ENCODE measurements around the gene PHLDA2.
A peak's percentile ranks its signal among the peaks of the same experiment; 100 is the strongest.

PHLDA2 gene

DNA sequence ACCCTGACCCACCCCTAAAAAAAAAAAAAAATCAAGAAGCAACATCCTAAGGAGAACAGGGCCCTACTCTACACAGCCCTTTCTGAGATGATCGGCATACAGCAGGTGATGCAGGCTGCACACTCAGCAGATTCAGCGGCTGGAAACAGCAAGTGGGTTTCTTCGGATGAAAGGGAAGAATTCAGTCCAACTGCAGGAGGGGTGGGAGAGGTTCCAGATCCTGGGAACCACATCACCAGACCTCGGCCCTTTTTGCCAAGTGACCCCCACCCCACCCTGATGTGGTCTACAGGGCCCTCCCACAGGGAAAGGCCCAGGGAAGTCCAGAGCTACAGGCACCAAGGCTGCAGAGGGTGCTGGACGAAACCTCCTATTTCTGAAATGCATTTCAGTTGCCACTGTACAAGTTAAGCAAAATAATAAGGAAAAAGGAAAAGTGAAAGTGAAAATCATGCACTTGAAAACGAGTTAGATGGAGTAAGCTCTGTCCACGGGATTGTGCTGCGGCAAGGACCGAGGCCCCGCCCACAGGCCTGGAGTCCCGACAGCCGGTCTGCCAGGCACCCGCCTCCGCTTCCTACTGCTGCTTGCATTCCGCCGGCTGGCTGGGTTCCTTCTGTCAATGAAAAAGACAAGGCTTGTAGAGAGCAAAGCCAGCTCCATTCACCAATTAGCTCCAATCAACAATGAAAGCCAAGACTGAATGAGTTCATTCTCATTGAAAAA lies 16.0 kb upstream of the PHLDA2 start:
- Histone ChIP-seq H3K14ac (ENCODE audit: low read length) (no peak overlapping the region), H2BK15ac (ENCODE audit: low read length) (no peak overlapping the region), H2AK5ac (ENCODE audit: low read depth, low read length) (no peak overlapping the region), H3K4me1 (ENCODE audit: control insufficient read depth in 2 of 2, insufficient read depth in 1 of 2, low read depth in 1 of 2, low read length in 2 of 2) (peaks cover 0 to 10% of the 10 kb centered on the region in 2 donors), H3K4me2 (ENCODE audit: insufficient read depth, low read length, poor library complexity, severe bottlenecking) (no peak overlapping the region), H2BK120ac (ENCODE audit: low read depth, low read length) (no peak overlapping the region), H3K27ac (replicated peaks; ENCODE audit: low read length) (no peak overlapping the region), H3K18ac (ENCODE audit: low read length) (peak overlapping the region; percentile 7), H3K9me3 (replicated peaks in 1 of 2; ENCODE audit: control insufficient read depth in 2 of 2, insufficient read depth in 1 of 2, low read depth in 1 of 2, low read length in 2 of 2) (peaks cover 0 to 1% of the 10 kb centered on the region in 2 donors), H2BK5ac (ENCODE audit: low read length) (no peak overlapping the region), H4K91ac (ENCODE audit: low read depth, low read length, poor library complexity) (no peak overlapping the region), H3K27me3 (ENCODE audit: control insufficient read depth in 3 of 3, insufficient read depth in 3 of 3, low read depth in 1 of 3, low read length in 3 of 3) (no peaks in the 10 kb centered on the region), H2AFZ (ENCODE audit: low read length) (no peak overlapping the region), H3K79me1 (ENCODE audit: low read depth, low read length) (no peaks in the 10 kb centered on the region), H4K8ac (ENCODE audit: low read depth, low read length) (no peak overlapping the region), H2BK12ac (ENCODE audit: low read length) (no peak overlapping the region), H3K9ac (ENCODE audit: low read depth, low read length, poor library complexity) (no peak overlapping the region), H3K4me3 (ENCODE audit: low read length in 2 of 2) (no peak overlapping the region), H3K36me3 (replicated peaks in 1 of 2; ENCODE audit: control insufficient read depth in 2 of 2, insufficient read depth in 2 of 2, low read length in 2 of 2) (peaks cover 29 to 72% of the 10 kb centered on the region in 2 donors), H3K4ac (ENCODE audit: low read length) (no peak overlapping the region), H3K23ac (ENCODE audit: low read depth, low read length, poor library complexity) (no peak overlapping the region)
- DNase-seq (ENCODE audit: low spot score), result peak; percentile 54
- no CpG with 5 or more reads among the region's 16 CpGs for WGBS, 2 donors (ENCODE audit: extremely low coverage in 2 of 2, insufficient read length in 2 of 2, insufficient replicate concordance in 1 of 2)

DNA sequence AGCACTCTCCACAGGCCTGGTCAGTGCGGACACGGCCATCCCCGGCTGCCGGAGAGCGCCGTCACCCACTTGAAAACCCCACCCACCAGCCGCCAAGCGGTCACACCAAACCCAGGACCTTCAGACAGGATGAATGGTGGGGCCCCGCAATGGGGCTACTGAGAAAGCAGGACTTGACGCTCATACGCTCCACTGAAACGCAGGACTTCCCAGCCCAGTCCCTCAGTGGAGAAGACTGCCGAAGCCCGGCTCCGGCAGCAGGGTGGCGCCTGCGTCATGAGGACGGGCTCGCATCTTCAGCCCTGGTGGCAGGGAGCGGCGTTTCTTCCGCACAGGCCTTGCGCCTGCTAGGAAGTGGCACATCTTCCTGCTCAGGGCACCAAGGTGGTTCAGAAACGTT lies 15.3 kb upstream of the PHLDA2 start:
- no peak overlapping the region for H3K4me2 ChIP-seq (ENCODE audit: insufficient read depth, low read length, poor library complexity, severe bottlenecking)
- no peak overlapping the region for H2BK12ac ChIP-seq (ENCODE audit: low read length)
- H3K14ac ChIP-seq (ENCODE audit: low read length), result no peak overlapping the region
- H3K4me3 ChIP-seq (ENCODE audit: low read length in 2 of 2), result no peak overlapping the region
- H3K18ac ChIP-seq (ENCODE audit: low read length), result no peak overlapping the region
- peak overlapping the region; percentile 47 for H3K23ac ChIP-seq (ENCODE audit: low read depth, low read length, poor library complexity)
- no peak overlapping the region for H2AFZ ChIP-seq (ENCODE audit: low read length)
- no CpG with 5 or more reads among the region's 24 CpGs for WGBS, 2 donors (ENCODE audit: extremely low coverage in 2 of 2, insufficient read length in 2 of 2, insufficient replicate concordance in 1 of 2)
- no peak overlapping the region for H2BK5ac ChIP-seq (ENCODE audit: low read length)
- H3K36me3 ChIP-seq (replicated peaks in 1 of 2; ENCODE audit: control insufficient read depth in 2 of 2, insufficient read depth in 2 of 2, low read length in 2 of 2), result peaks cover 23 to 65% of the 10 kb centered on the region in 2 donors
- H3K27me3 ChIP-seq (ENCODE audit: control insufficient read depth in 3 of 3, insufficient read depth in 3 of 3, low read depth in 1 of 3, low read length in 3 of 3), result no peaks in the 10 kb centered on the region
- no peak overlapping the region for H3K4ac ChIP-seq (ENCODE audit: low read length)
- peaks cover 2 to 3% of the 10 kb centered on the region in 2 donors for H3K9me3 ChIP-seq (replicated peaks in 1 of 2; ENCODE audit: control insufficient read depth in 2 of 2, insufficient read depth in 1 of 2, low read depth in 1 of 2, low read length in 2 of 2)
- H4K8ac ChIP-seq (ENCODE audit: low read depth, low read length), result no peak overlapping the region
- no peaks in the 10 kb centered on the region for H3K79me1 ChIP-seq (ENCODE audit: low read depth, low read length)
- H4K91ac ChIP-seq (ENCODE audit: low read depth, low read length, poor library complexity), result no peak overlapping the region
- H2BK15ac ChIP-seq (ENCODE audit: low read length), result no peak overlapping the region
- no peak overlapping the region for H3K9ac ChIP-seq (ENCODE audit: low read depth, low read length, poor library complexity)
- no peak overlapping the region for H3K27ac ChIP-seq (replicated peaks; ENCODE audit: low read length)
- H2AK5ac ChIP-seq (ENCODE audit: low read depth, low read length), result no peak overlapping the region
- peaks cover 0 to 10% of the 10 kb centered on the region in 2 donors for H3K4me1 ChIP-seq (ENCODE audit: control insufficient read depth in 2 of 2, insufficient read depth in 1 of 2, low read depth in 1 of 2, low read length in 2 of 2)
- H2BK120ac ChIP-seq (ENCODE audit: low read depth, low read length), result no peak overlapping the region
- DNase-seq (ENCODE audit: low spot score), result no peak

DNA sequence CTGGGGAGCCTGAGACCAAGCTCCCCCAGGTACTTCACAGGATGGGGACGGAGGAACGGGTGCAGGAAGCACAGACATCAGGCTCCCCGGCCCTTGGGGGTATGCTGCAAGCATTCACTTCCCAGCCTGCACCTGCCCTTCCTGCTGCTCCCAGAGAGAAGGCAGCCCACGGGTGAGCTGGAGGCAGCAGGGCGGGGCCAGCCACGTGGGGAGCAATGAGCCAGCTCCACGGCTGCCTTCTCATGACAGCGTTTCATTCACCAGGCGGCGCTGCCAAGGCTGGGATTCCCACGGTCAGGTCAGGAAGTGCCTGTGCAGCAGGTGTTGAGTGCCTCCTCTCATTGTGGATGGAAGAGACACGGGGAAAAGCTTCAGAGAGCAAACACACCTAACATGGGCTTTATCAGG lies 14.5 kb upstream of the PHLDA2 start:
- no peak overlapping the region for H2BK15ac ChIP-seq (ENCODE audit: low read length)
- H3K36me3 ChIP-seq (replicated peaks in 1 of 2; ENCODE audit: control insufficient read depth in 2 of 2, insufficient read depth in 2 of 2, low read length in 2 of 2), result peaks cover 19 to 57% of the 10 kb centered on the region in 2 donors
- no peak overlapping the region for H2BK120ac ChIP-seq (ENCODE audit: low read depth, low read length)
- H2AK5ac ChIP-seq (ENCODE audit: low read depth, low read length), result no peak overlapping the region
- H4K8ac ChIP-seq (ENCODE audit: low read depth, low read length), result no peak overlapping the region
- no peak overlapping the region for H3K9ac ChIP-seq (ENCODE audit: low read depth, low read length, poor library complexity)
- peak overlapping the region; percentile 16 for H3K23ac ChIP-seq (ENCODE audit: low read depth, low read length, poor library complexity)
- H3K14ac ChIP-seq (ENCODE audit: low read length), result no peak overlapping the region
- H4K91ac ChIP-seq (ENCODE audit: low read depth, low read length, poor library complexity), result no peak overlapping the region
- H2BK5ac ChIP-seq (ENCODE audit: low read length), result no peak overlapping the region
- H3K27ac ChIP-seq (replicated peaks; ENCODE audit: low read length), result no peak overlapping the region
- H2AFZ ChIP-seq (ENCODE audit: low read length), result no peak overlapping the region
- H3K4me3 ChIP-seq (ENCODE audit: low read length in 2 of 2), result no peak overlapping the region
- H3K79me1 ChIP-seq (ENCODE audit: low read depth, low read length), result no peaks in the 10 kb centered on the region
- H2BK12ac ChIP-seq (ENCODE audit: low read length), result no peak overlapping the region
- H3K9me3 ChIP-seq (replicated peaks in 1 of 2; ENCODE audit: control insufficient read depth in 2 of 2, insufficient read depth in 1 of 2, low read depth in 1 of 2, low read length in 2 of 2), result peaks cover 6 to 11% of the 10 kb centered on the region in 2 donors
- no peaks in the 10 kb centered on the region for H3K27me3 ChIP-seq (ENCODE audit: control insufficient read depth in 3 of 3, insufficient read depth in 3 of 3, low read depth in 1 of 3, low read length in 3 of 3)
- H3K4me2 ChIP-seq (ENCODE audit: insufficient read depth, low read length, poor library complexity, severe bottlenecking), result no peak overlapping the region
- H3K4me1 ChIP-seq (ENCODE audit: control insufficient read depth in 2 of 2, insufficient read depth in 1 of 2, low read depth in 1 of 2, low read length in 2 of 2), result peaks cover 0 to 10% of the 10 kb centered on the region in 2 donors
- no CpG with 5 or more reads among the region's 12 CpGs for WGBS, 2 donors (ENCODE audit: extremely low coverage in 2 of 2, insufficient read length in 2 of 2, insufficient replicate concordance in 1 of 2)
- no peak overlapping the region for H3K18ac ChIP-seq (ENCODE audit: low read length)
- no peak overlapping the region for H3K4ac ChIP-seq (ENCODE audit: low read length)
- DNase-seq (ENCODE audit: low spot score), result no peak

DNA sequence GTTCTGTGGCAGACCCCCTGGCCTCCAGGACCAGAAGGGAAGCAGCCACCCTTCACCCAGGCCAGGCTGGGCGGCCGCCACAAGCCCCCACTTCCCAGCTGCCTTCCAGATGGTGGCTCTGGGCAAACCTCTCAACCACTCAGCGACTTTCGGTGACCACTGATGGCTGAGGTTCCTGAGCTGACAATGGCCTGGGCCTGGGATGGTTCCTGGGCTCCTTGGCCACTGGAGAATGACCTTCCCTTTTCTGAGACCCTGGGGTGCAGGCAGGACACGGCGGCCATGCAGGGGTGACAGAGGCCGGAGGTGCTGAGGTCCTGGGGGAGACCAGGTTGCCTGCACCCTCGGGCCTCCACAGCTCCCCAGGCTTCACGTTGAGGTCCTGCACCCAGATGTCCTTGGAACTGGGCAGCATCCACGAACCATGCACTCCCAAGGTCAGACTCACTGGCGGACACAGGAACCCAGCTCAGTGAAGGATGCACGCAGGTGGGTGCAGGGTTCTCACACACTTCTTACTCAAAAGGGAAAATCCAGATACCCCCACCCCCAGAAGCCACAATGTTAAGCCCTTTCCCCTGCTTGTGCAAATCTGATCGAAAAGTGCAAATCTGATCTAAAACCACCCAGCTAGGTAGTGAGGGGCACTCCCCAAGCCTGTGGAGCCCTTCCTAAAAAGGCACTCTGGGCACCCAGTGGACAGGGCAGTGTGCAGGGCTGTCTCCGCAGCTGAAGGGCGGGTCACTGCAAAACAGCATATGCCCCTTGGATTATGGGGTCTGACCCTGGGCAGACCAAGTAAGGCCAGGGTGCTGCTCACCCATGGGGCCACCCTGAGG lies 13.9 kb upstream of the PHLDA2 start:
- Histone ChIP-seq H3K27ac (replicated peaks; ENCODE audit: low read length) (no peak overlapping the region), H2BK5ac (ENCODE audit: low read length) (no peak overlapping the region), H3K9ac (ENCODE audit: low read depth, low read length, poor library complexity) (no peak overlapping the region), H4K8ac (ENCODE audit: low read depth, low read length) (no peak overlapping the region), H3K79me1 (ENCODE audit: low read depth, low read length) (no peaks in the 10 kb centered on the region), H3K4ac (ENCODE audit: low read length) (no peak overlapping the region), H2AK5ac (ENCODE audit: low read depth, low read length) (no peak overlapping the region), H3K18ac (ENCODE audit: low read length) (peak overlapping the region; percentile 29), H2BK120ac (ENCODE audit: low read depth, low read length) (no peak overlapping the region), H4K91ac (ENCODE audit: low read depth, low read length, poor library complexity) (no peak overlapping the region), H3K23ac (ENCODE audit: low read depth, low read length, poor library complexity) (peak overlapping the region; percentile 89), H3K36me3 (replicated peaks in 1 of 2; ENCODE audit: control insufficient read depth in 2 of 2, insufficient read depth in 2 of 2, low read length in 2 of 2) (peaks cover 18 to 51% of the 10 kb centered on the region in 2 donors), H3K4me3 (ENCODE audit: low read length in 2 of 2) (no peak overlapping the region), H3K9me3 (replicated peaks in 1 of 2; ENCODE audit: control insufficient read depth in 2 of 2, insufficient read depth in 1 of 2, low read depth in 1 of 2, low read length in 2 of 2) (peaks cover 7 to 15% of the 10 kb centered on the region in 2 donors), H3K4me1 (ENCODE audit: control insufficient read depth in 2 of 2, insufficient read depth in 1 of 2, low read depth in 1 of 2, low read length in 2 of 2) (peaks cover 0 to 10% of the 10 kb centered on the region in 2 donors), H3K14ac (ENCODE audit: low read length) (no peak overlapping the region), H3K27me3 (ENCODE audit: control insufficient read depth in 3 of 3, insufficient read depth in 3 of 3, low read depth in 1 of 3, low read length in 3 of 3) (no peaks in the 10 kb centered on the region), H2AFZ (ENCODE audit: low read length) (no peak overlapping the region), H2BK12ac (ENCODE audit: low read length) (no peak overlapping the region), H3K4me2 (ENCODE audit: insufficient read depth, low read length, poor library complexity, severe bottlenecking) (no peak overlapping the region), H2BK15ac (ENCODE audit: low read length) (no peak overlapping the region)
- DNase-seq (ENCODE audit: low spot score), result no peak
- no CpG with 5 or more reads among the region's 15 CpGs for WGBS, 2 donors (ENCODE audit: extremely low coverage in 2 of 2, insufficient read length in 2 of 2, insufficient replicate concordance in 1 of 2)
